H7 (cell line): ENCODE data around the gene SMO. TPM values are rescaled to one million over a fixed set of nuclear protein-coding genes. Genes with fewer than 3 reads are reported as not detected.
"Not testable (repeated sequence)": the region's sequence is repeated elsewhere in the genome, so short reads cannot be mapped to it uniquely, and the experiment has no call there.

ENCODE experiments used
- DNase-seq: peaks from one replicate; pipeline ENCODE4 v3.0.0; 2012
- H3K27me3 ChIP-seq: 2 replicates; pipeline ENCODE4 v1.6.0; 2011; ENCODE audit warnings: mild to moderate bottlenecking, low read length; ENCODE audit not compliant: control insufficient read depth, insufficient read depth
- H3K36me3 ChIP-seq: replicated peaks from 2 replicates; pipeline ENCODE4 v1.5.1; 2011; ENCODE audit warnings: low read length; ENCODE audit not compliant: control insufficient read depth, insufficient read depth
- H3K4me3 ChIP-seq: 2 replicates; pipeline ENCODE4 v1.5.1; 2011; ENCODE audit warnings: low read depth, mild to moderate bottlenecking, control low read depth, low read length, moderate library complexity; ENCODE audit not compliant: insufficient read depth
- total RNA-seq: library from RNA; depleted of rRNA; stranded (reverse); fragments of >200 nt; shearing (Covaris generic); gene quantifications from 2 replicates; pipeline ENCODE4 v1.2.3, GENCODE V29; 2014

The SMO gene
- total RNA-seq, 1 experiment from 2014 or later, result 44.9 TPM

- DNase-seq, result peak; percentile 21
- Histone ChIP-seq H3K27me3 (no peaks in the 10 kb centered on the region), H3K4me3 (no peak overlapping the region), H3K36me3 (peaks cover 33% of the 10 kb centered on the region)
These were observed 20.9 kb downstream of the SMO start for GRCh38 chr7:129209067-129209926.

GRCh38 chr7:129210256-129210988, 22.0 kb downstream of the SMO start:
- no peak overlapping the region for H3K4me3 ChIP-seq
- H3K36me3 ChIP-seq, result peaks cover 29% of the 10 kb centered on the region
- no peaks in the 10 kb centered on the region for H3K27me3 ChIP-seq
- peak; percentile 95 for DNase-seq

GRCh38 chr7:129210989-129211312, 22.5 kb downstream of the SMO start:
- Histone ChIP-seq H3K27me3 (no peaks in the 10 kb centered on the region), H3K36me3 (peaks cover 27% of the 10 kb centered on the region), H3K4me3 (no peak overlapping the region)
- peak; percentile 36 for DNase-seq

- Histone ChIP-seq H3K36me3 (peaks cover 20% of the 10 kb centered on the region), H3K27me3 (no peaks in the 10 kb centered on the region), H3K4me3 (no peak overlapping the region)
- DNase-seq, result peak; percentile 29
These were observed 23.7 kb downstream of the SMO start for GRCh38 chr7:129212126-129212525.

- no peaks in the 10 kb centered on the region for H3K27me3 ChIP-seq
- H3K4me3 ChIP-seq, result no peak overlapping the region
- DNase-seq, result peak; percentile 30
- peaks cover 18% of the 10 kb centered on the region for H3K36me3 ChIP-seq
These were observed 24.2 kb downstream of the SMO start for GRCh38 chr7:129212596-129212995.

- Histone ChIP-seq H3K4me3 (no peak overlapping the region), H3K27me3 (no peaks in the 10 kb centered on the region), H3K36me3 (peaks cover 18% of the 10 kb centered on the region)
- peak; percentile 78 for DNase-seq
These were observed 25.4 kb downstream of the SMO start for GRCh38 chr7:129213828-129214227.

GRCh38 chr7:129215691-129216090, 27.3 kb downstream of the SMO start:
- H3K36me3 ChIP-seq, H3K27me3 ChIP-seq, H3K4me3 ChIP-seq, DNase-seq: not testable (repeated sequence)

- not testable (repeated sequence) for H3K4me3 ChIP-seq, H3K36me3 ChIP-seq, DNase-seq, H3K27me3 ChIP-seq
These were observed 27.8 kb downstream of the SMO start for GRCh38 chr7:129216101-129216715.

GRCh38 chr7:129216821-129217416, 28.5 kb downstream of the SMO start:
- H3K27me3 ChIP-seq, H3K4me3 ChIP-seq, H3K36me3 ChIP-seq, DNase-seq: not testable (repeated sequence)

- H3K36me3 ChIP-seq, result no peaks in the 10 kb centered on the region
- no peak overlapping the region for H3K4me3 ChIP-seq
- no peaks in the 10 kb centered on the region for H3K27me3 ChIP-seq
- peak; percentile 89 for DNase-seq
These were observed 30.2 kb downstream of the SMO start for GRCh38 chr7:129218514-129219062.

GRCh38 chr7:129219166-129219565, 30.7 kb downstream of the SMO start:
- not testable (repeated sequence) for H3K27me3 ChIP-seq, H3K4me3 ChIP-seq, H3K36me3 ChIP-seq, DNase-seq

GRCh38 chr7:129222064-129222463, 33.6 kb downstream of the SMO start:
- no peak for DNase-seq
- H3K36me3 ChIP-seq, result no peaks in the 10 kb centered on the region
- no peak overlapping the region for H3K4me3 ChIP-seq
- no peaks in the 10 kb centered on the region for H3K27me3 ChIP-seq

GRCh38 chr7:129224251-129225205, 36.1 kb downstream of the SMO start, which contains the start of gene AHCYL2:
TSS of gene AHCYL2 (plus strand) at chr7:129225030.
- Histone ChIP-seq H3K4me3 (peak within 1 kb of the TSS; percentile 86), H3K36me3 (no peaks in the 10 kb centered on the region), H3K27me3 (no peaks in the 10 kb centered on the region)
- peak; percentile 98 for DNase-seq
